HL-60 (cell line): ENCODE results near the gene PRRX2.

Source experiments
- GABPA ChIP-seq: IDR thresholded peaks from 2 replicates; pipeline ENCODE4 v1.6.1; 2012; ENCODE audit warnings: low read depth
- TF ChIP-seq, protein P1 (sequence below): IDR thresholded peaks from one replicate; pipeline ENCODE4 v1.5.1; 2011; ENCODE audit warnings: low read length, control low read depth, inconsistent platforms; ENCODE audit not compliant: insufficient read depth

DNA sequence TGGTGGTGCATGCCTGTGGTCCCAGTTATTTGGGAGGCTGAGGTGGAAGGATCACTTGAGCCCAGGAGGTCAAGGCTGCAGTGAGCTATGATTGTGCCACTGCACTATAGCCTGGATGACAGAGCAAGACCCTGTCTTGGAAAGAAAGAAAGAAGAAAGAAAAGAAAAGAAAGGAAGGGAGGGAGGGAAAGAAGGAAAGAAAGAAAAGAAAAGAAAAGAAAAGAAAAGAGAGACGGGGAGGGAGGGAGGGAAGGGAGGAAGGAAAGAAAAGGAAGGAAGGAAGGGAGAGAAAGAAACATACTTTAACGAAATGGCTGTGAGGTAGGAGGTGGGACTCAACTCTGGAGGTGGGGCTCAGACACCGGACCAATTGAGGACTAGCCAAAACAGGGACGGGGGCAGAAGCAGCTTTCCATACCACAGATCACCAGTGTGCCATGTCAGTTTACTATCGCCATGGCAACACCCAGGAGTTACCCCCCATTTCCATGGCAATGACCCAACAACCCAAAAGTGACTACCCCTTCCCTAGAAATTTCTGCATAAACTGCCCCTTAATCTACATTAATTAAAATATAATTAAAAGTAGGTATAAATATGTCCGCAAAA, 66.1 kb downstream of the PRRX2 start:
- TF ChIP-seq, protein P1, sequence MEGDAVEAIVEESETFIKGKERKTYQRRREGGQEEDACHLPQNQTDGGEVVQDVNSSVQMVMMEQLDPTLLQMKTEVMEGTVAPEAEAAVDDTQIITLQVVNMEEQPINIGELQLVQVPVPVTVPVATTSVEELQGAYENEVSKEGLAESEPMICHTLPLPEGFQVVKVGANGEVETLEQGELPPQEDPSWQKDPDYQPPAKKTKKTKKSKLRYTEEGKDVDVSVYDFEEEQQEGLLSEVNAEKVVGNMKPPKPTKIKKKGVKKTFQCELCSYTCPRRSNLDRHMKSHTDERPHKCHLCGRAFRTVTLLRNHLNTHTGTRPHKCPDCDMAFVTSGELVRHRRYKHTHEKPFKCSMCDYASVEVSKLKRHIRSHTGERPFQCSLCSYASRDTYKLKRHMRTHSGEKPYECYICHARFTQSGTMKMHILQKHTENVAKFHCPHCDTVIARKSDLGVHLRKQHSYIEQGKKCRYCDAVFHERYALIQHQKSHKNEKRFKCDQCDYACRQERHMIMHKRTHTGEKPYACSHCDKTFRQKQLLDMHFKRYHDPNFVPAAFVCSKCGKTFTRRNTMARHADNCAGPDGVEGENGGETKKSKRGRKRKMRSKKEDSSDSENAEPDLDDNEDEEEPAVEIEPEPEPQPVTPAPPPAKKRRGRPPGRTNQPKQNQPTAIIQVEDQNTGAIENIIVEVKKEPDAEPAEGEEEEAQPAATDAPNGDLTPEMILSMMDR, result no peak
- TF ChIP-seq GABPA, result no peak
